SKM-1 treated with dmso at 0.1 percent for 144 hours (cell line): ENCODE results near the gene SHISA9.
"Not testable (repeated sequence)": the region's sequence is repeated elsewhere in the genome, so short reads cannot be mapped to it uniquely, and the experiment has no call there.

Experiments
- DNase-seq: peaks from one replicate; lab custom pipeline; 2025; ENCODE audit not compliant: unreplicated experiment; lab: John Stamatoyannopoulos, UW

Gene SHISA9

GRCh38 chr16:12899529-12900143, 1.8 kb upstream of the SHISA9 start:
- DNase-seq, result no peak

GRCh38 chr16:12900156-12900555, 1.2 kb upstream of the SHISA9 start:
- DNase-seq, result no peak

- DNase-seq, result no peak
Measured at GRCh38 chr16:12900599-12901203, 697 bp upstream of the SHISA9 start.

GRCh38 chr16:12901204-12901596, 198 bp upstream of the SHISA9 start:
- no peak for DNase-seq

GRCh38 chr16:12902511-12903372, 1.3 kb downstream of the SHISA9 start:
- no peak for DNase-seq

GRCh38 chr16:12903407-12904328, 2.3 kb downstream of the SHISA9 start:
- DNase-seq, result no peak

- DNase-seq, result no peak
Measured at GRCh38 chr16:12904329-12904671, 2.9 kb downstream of the SHISA9 start.

GRCh38 chr16:12906271-12906670, 4.9 kb downstream of the SHISA9 start:
- DNase-seq, result no peak

- no peak for DNase-seq
Measured at GRCh38 chr16:12906765-12907516, 5.5 kb downstream of the SHISA9 start.

GRCh38 chr16:12907670-12908233, 6.4 kb downstream of the SHISA9 start:
- no peak for DNase-seq

GRCh38 chr16:12917246-12917645, 15.8 kb downstream of the SHISA9 start:
- no peak for DNase-seq

GRCh38 chr16:12917653-12918052, 16.3 kb downstream of the SHISA9 start:
- no peak for DNase-seq

GRCh38 chr16:12920739-12921138, 19.3 kb downstream of the SHISA9 start:
- no peak for DNase-seq

- DNase-seq, result not testable (repeated sequence)
Measured at GRCh38 chr16:12923640-12924039, 22.2 kb downstream of the SHISA9 start.

GRCh38 chr16:12925026-12925800, 23.8 kb downstream of the SHISA9 start:
- DNase-seq, result no peak

GRCh38 chr16:12927591-12927990, 26.2 kb downstream of the SHISA9 start:
- no peak for DNase-seq

GRCh38 chr16:12930881-12931280, 29.5 kb downstream of the SHISA9 start:
- DNase-seq, result no peak

GRCh38 chr16:12936391-12936790, 35.0 kb downstream of the SHISA9 start:
- DNase-seq, result no peak

GRCh38 chr16:12941896-12942295, 40.5 kb downstream of the SHISA9 start:
- no peak for DNase-seq
